Endothelial cell of umbilical vein (primary cell): ENCODE measurements around the gene PEX3. TPM values are rescaled to one million over a fixed set of nuclear protein-coding genes. Genes with fewer than 3 reads are reported as not detected.

Experiments used
- BruUV-seq: library from RNA; stranded (reverse); fragments of 400-500 nt; replicated peaks from 2 replicates; lab custom pipeline; 2021; lab: Mats Ljungman, UMichigan
- CTCF ChIA-PET: fragments of 300-600, 350-600 bp; sonication (Branson Sonifier 250); formaldehyde crosslinking; loops from one replicate; lab custom pipeline; 2021; ENCODE audit warnings: antibody characterized with exemption, inconsistent platforms; lab: Charles Lee
- POLR2A ChIA-PET: fragments of 300-600, 350-600 bp; sonication (Branson Sonifier 250); formaldehyde crosslinking; loops from one replicate; lab custom pipeline; 2021; ENCODE audit warnings: antibody characterized with exemption, inconsistent platforms; lab: Charles Lee
- DNase-seq: peaks from one replicate; pipeline ENCODE4 v3.0.0-alpha.2; 2011; ENCODE audit warnings: low read depth, low spot score
- FAIRE-seq: peaks from 2 replicates; lab custom pipeline; 2011; peaks lifted over from hg19 to GRCh38; lab: Jason Lieb, UNC
- H2AFZ ChIP-seq: 2 replicates; pipeline ENCODE4 v1.6.0; 2012; ENCODE audit warnings: low read depth, low read length, control low read depth, inconsistent platforms
- H3K27ac ChIP-seq: 2 replicates; pipeline ENCODE4 v1.5.1; 2011; ENCODE audit warnings: low read depth, mild to moderate bottlenecking, control low read depth, low read length, moderate library complexity; ENCODE audit not compliant: insufficient read depth
- H3K27me3 ChIP-seq, 2 experiments: 2 replicates each; pipeline versions ENCODE4 v1.6.0 to v1.6.1; 2011; ENCODE audit warnings: low read length in 2 of 2, mixed read lengths in 1 of 2; ENCODE audit not compliant: control insufficient read depth in 2 of 2, insufficient read depth in 2 of 2
- H3K36me3 ChIP-seq, 2 experiments: 2 replicates in 1 of 2; 3 replicates in 1 of 2; pipeline ENCODE4 v1.5.1; 2011; ENCODE audit warnings: low read length in 2 of 2, mild to moderate bottlenecking in 1 of 2, moderate library complexity in 1 of 2; ENCODE audit not compliant: control insufficient read depth in 2 of 2, insufficient read depth in 2 of 2; ENCODE audit errors: extremely low read depth in 1 of 2
- H3K4me1 ChIP-seq: 3 replicates; pipeline ENCODE4 v1.5.1; 2011; ENCODE audit warnings: mild to moderate bottlenecking, low read length; ENCODE audit not compliant: control insufficient read depth, insufficient read depth; ENCODE audit errors: extremely low read depth
- H3K4me2 ChIP-seq: 2 replicates; pipeline ENCODE4 v1.6.1; 2011; ENCODE audit warnings: low read length, control low read depth, mixed read lengths; ENCODE audit not compliant: insufficient read depth
- H3K4me3 ChIP-seq, 3 experiments: fragments of 200-600 bp in 1 of 3; sonication (generic), shearing (Covaris generic) in 1 of 3; replicated peaks in 1 of 3; 2 replicates each; pipeline ENCODE4 v1.5.1; 2011 to 2016; ENCODE audit warnings: control low read depth in 3 of 3, low read length in 3 of 3, mild to moderate bottlenecking in 2 of 3, inconsistent platforms in 1 of 3, low read depth in 1 of 3, moderate library complexity in 1 of 3; ENCODE audit not compliant: insufficient read depth in 1 of 3
- H3K79me2 ChIP-seq: 2 replicates; pipeline ENCODE4 v1.6.0; 2012; ENCODE audit warnings: low read length, inconsistent platforms; ENCODE audit not compliant: control insufficient read depth, insufficient read depth
- H3K9ac ChIP-seq: replicated peaks from 2 replicates; pipeline ENCODE3; 2011; ENCODE audit warnings: low read length, control low read depth; ENCODE audit not compliant: insufficient read depth; ENCODE audit errors: extremely low read depth
- H3K9me1 ChIP-seq: replicated peaks from 3 replicates; pipeline ENCODE4 v1.6.0; 2011; ENCODE audit warnings: mild to moderate bottlenecking, low read length; ENCODE audit not compliant: control insufficient read depth, insufficient read depth; ENCODE audit errors: extremely low read depth
- H3K9me3 ChIP-seq: replicated peaks from 2 replicates; pipeline ENCODE4 v1.5.1; 2012; ENCODE audit warnings: low read length, inconsistent platforms; ENCODE audit not compliant: control insufficient read depth, insufficient read depth
- H4K20me1 ChIP-seq: replicated peaks from 2 replicates; pipeline ENCODE3; 2011; ENCODE audit warnings: mild to moderate bottlenecking, low read length; ENCODE audit not compliant: control insufficient read depth, insufficient read depth; ENCODE audit errors: extremely low read depth
- CTCF ChIP-seq, 2 donors: IDR thresholded peaks; 1 replicate in 1 of 2; 2 replicates in 1 of 2; pipeline ENCODE4 v1.5.1; 2011; ENCODE audit warnings: low read length in 2 of 2, mild to moderate bottlenecking in 2 of 2, moderate library complexity in 2 of 2, control low read depth in 1 of 2, inconsistent platforms in 1 of 2, low read depth in 1 of 2; ENCODE audit not compliant: insufficient read depth in 1 of 2; ENCODE audit errors: extremely low read depth in 1 of 2
- EZH2 ChIP-seq: IDR thresholded peaks from 2 replicates; pipeline ENCODE4 v1.6.1; 2012; ENCODE audit warnings: borderline replicate concordance, low read depth, mild to moderate bottlenecking, moderate library complexity, low read length, inconsistent platforms; ENCODE audit not compliant: severe bottlenecking
- FOS ChIP-seq: IDR thresholded peaks from 2 replicates; pipeline ENCODE4 v1.6.1; 2011; ENCODE audit warnings: mild to moderate bottlenecking, low read length, moderate library complexity, borderline replicate concordance; ENCODE audit not compliant: insufficient read depth
- GATA2 ChIP-seq: IDR thresholded peaks from 2 replicates; pipeline ENCODE4 v1.7.0; 2011; ENCODE audit warnings: low read depth, mild to moderate bottlenecking, moderate library complexity, mixed read lengths, low read length; ENCODE audit not compliant: insufficient read length, insufficient read depth
- JUN ChIP-seq: IDR thresholded peaks from 2 replicates; pipeline ENCODE4 v1.6.1; 2011; ENCODE audit warnings: borderline replicate concordance, low read depth; ENCODE audit not compliant: insufficient read length, insufficient read depth
- MAX ChIP-seq: IDR thresholded peaks from 2 replicates; pipeline ENCODE4 v1.6.1; 2011; ENCODE audit not compliant: insufficient read depth, insufficient read length
- MYC ChIP-seq: IDR thresholded peaks from one replicate; pipeline ENCODE4 v1.6.1; 2011; ENCODE audit warnings: mild to moderate bottlenecking, low read depth, low read length
- POLR2A ChIP-seq: IDR thresholded peaks from 2 replicates; pipeline ENCODE4 v1.6.1; 2012; ENCODE audit warnings: low read depth, mild to moderate bottlenecking, control low read depth, low read length
- POLR2AphosphoS5 ChIP-seq: IDR thresholded peaks from 2 replicates; pipeline ENCODE4 v1.6.1; 2012; ENCODE audit warnings: low read depth, mild to moderate bottlenecking, control low read depth, low read length, moderate library complexity; ENCODE audit not compliant: insufficient read depth
- dilution Hi-C: fragments of 300-500 bp; cut with MboI; formaldehyde crosslinking; loops from one replicate; pipeline ENCODE4 v1.15.0; 2019; ENCODE audit warnings: low sequenced_read_pairs; ENCODE audit not compliant: extremely low pct_ligation_motif_present
- intact Hi-C: fragments of 100-400 bp; cut with micrococcal nuclease; formaldehyde crosslinking; loops from one replicate; pipeline ENCODE4 v1.10.0; 2022
- polyA plus RNA-seq, 4 experiments: library from polyadenylated mRNA; depleted of rRNA in 3 of 4; stranded (reverse) in 3 of 4; unstranded in 1 of 4; fragments of >200 nt; gene quantifications; 2 replicates each; pipeline versions ENCODE4 v1.2.1 to v1.2.3, GENCODE V29; 2011 to 2012; ENCODE audit warnings: missing spikeins in 1 of 4
- total RNA-seq: library from RNA; stranded (reverse); gene quantifications from 2 replicates; pipeline ENCODE4 v1.2.3, GENCODE V29; 2021

PEX3 gene
- total and polyA plus RNA-seq, 2 donors (not counting 3 experiments of a cell fraction or from before 2014, with no cell fraction given) = 8.7 to 21.7 TPM

DNA sequence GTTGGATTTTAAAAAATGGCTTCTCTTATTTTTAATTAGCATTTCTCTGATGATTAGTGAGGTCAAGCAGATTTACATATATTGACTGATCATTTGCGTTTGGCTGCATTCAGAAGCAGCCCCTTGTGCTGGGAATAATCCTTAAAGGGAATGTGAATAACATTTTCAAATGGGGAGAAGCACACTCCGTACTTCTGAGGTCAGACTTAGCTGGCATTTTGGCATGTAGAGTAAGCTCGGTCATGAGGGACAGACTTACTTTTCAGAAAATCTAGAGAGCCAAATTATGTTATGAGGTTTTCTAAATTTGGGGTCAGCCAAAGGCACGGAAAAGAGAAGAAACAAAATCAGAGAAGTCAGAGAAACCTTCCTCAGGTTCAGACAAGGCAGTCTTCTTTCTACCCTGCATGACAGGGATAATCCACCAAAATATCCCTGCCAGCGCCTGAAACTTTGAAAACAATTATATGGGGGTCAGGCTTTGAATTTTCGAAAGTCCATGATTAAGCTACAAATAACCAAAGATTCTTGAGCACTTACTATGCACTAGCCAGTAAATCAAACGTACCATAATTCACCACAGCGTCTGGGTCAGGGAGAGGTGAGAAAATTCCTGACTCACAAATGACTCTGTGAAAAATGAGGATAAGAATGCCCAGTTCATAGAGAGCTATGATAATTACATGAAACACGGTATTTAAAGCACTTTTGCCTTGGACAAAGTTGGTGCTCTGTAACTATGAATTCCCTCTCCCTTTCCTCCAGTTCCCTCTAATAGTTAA, 45.0 kb upstream of the PEX3 start:
- no peak overlapping the region for H2AFZ ChIP-seq
- H3K9me3 ChIP-seq = no peaks in the 10 kb centered on the region
- ChIA-PET CTCF (no interaction called here), POLR2A (no interaction called here)
- FAIRE-seq = no peak
- H3K27ac ChIP-seq = no peak overlapping the region
- no peak for DNase-seq
- dilution Hi-C loops = no loop called here
- H3K36me3 ChIP-seq = no peaks in the 10 kb centered on the region
- H3K79me2 ChIP-seq = no peaks in the 10 kb centered on the region
- H3K27me3 ChIP-seq = no peaks in the 10 kb centered on the region
- no TSS peak for BruUV-seq
- H4K20me1 ChIP-seq = no peaks in the 10 kb centered on the region
- intact Hi-C loops = no loop called here
- H3K4me3 ChIP-seq = no peak overlapping the region
- no peak for TF ChIP-seq GATA2
- TF ChIP-seq MAX = no peak
- no peak for TF ChIP-seq MYC
- no peak for TF ChIP-seq EZH2
- TF ChIP-seq POLR2A = no peak
- no peak for TF ChIP-seq JUN
- no peak for TF ChIP-seq POLR2AphosphoS5
- no peak for TF ChIP-seq CTCF (IDR thresholded peaks at IDR 0.05; ENCODE audit: extremely low read depth in 1 of 2, insufficient read depth in 1 of 2, low read depth in 1 of 2, low read length in 2 of 2)
- TF ChIP-seq FOS = no peak
- peaks cover 2% of the 10 kb centered on the region for H3K4me1 ChIP-seq
- no peaks in the 10 kb centered on the region for H3K9me1 ChIP-seq
- no peak overlapping the region for H3K9ac ChIP-seq
- H3K4me2 ChIP-seq = no peak overlapping the region
